ENCODE data around the gene SF3B6.
"Not testable (repeated sequence)": the region's sequence is repeated elsewhere in the genome, so short reads cannot be mapped to it uniquely, and the experiment has no call there.

Gene SF3B6

DNA sequence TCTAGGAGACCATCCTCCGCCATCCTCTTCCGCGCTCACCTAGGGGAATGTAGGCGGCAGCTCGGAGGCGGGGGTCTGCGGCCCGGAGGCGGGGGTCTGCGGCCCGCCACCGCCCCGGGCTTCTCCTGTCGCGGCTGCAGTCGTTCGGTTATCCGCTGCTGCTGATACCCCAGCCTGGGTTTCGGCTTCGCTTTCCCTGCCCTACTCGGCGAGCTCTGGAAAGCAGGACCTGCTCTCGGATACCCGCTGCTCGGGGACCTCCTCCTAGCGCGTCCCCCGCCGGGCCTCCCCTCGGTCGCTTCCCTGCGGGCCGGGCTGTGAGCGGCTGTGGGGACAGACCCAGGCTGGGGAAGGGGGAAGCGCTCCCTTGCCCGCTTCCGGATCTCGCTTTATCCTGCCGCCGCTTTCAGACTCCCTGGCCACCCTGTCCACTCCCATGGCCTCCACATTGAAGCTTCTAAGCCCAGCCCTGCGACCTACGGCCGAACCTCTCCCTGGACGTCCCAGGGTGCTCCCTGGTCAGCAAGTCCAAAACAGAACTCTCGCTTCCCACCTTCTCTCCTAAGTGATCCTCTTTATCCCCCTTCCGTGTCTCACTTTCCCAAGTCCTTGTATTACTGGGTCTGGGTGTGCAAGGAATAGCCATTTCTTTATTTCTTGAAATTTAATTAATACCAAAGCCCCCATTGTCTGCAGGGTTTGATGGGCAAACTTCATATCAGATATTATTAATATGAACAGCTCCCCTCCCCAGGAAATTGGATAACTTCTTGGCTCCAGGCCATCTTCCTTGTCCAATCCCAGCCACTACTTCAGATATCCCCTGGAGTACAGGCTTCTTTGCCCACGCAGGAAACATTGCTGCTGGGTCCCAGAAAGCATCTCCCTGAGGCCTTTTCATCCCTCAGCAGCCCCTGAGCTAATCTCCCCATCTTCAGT, 25.8 kb downstream of the SF3B6 start:
- peak in 1 of 2 donors; percentile 8 for DNase-seq

DNA sequence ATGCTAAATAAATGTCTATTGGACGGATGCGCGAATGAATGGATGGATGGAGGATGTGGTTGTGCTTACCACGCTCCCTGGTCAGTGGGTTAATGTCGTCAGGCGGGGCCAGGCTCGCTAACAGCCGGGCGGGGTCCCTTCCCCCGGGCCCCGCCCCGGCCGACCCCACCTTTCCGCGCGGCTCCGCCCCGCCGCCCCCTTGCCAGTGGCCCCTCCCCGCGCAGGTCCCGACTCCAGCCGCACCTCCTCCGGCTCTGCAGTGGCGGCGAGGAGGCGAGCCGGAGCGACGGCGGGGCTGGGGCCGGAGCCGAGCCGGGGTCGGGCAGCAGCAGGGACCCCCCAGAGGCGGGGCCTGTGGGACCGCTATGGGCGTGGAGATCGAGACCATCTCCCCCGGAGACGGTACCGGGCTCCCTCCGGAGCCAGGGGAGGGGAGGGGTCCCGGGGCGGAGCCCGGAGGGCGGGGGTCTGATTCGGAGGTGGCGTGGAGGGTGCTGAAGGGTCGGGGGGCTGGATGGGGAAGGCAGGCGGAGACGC, 26.6 kb downstream of the SF3B6 start, which contains the start of gene FKBP1B:
Gene FKBP1B (plus strand): TSS at position 257 of the 537 bp plus-strand sequence. CDS start 109 bp downstream, at position 366.
- peak; percentile 40 to 73 for DNase-seq

DNA sequence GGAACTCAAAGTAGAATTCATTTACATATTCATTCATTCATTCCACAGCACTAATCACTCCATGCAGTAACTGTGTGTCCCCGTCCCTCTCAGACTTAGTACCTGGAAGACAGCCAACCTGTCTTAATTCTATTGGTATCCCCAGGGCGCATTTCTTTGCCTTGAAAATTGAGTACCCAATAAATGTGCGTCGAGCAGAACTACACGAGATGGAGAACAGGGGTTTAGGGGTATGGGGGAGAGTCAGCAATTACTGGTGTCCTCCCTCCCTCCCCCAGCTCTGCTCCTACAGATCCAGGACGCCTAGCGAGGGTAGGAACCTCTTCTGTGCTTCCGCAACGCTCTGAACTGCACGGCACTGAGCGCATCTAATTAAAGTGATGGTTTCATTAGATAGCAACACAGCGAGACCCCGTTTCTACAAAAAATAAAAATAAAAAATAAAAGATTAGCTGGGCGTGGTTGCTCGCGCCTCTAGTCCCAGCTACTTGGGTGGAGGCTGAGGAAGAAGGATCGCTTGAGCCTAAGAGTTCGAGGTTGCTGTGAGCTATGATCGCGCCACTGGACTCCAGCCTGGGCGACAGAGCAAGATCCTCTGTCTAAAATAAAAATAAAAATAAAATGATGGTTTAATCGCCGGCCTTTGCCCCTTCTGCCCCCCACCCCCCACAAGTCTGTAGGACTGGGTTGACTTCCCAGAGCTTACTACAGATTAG, 27.2 kb downstream of the SF3B6 start:
- peak in 1 of 2 donors; percentile 3 for DNase-seq

DNA sequence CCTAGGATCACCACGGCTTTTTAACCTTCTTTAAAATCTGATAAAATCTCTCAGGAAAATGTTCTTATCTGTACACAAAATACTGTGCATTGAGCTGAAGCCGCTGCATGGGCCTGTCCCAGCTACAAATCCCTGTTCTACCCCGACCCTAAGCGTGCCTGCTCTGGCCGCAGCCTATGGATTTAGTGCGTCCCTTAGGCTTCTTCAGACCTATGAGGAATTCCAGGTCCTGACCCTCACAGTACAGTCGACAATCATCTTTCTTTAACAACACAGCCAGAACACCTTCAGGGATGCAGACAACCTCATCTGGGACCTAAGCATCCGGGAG, 28.5 kb downstream of the SF3B6 start:
- no peak for DNase-seq

DNA sequence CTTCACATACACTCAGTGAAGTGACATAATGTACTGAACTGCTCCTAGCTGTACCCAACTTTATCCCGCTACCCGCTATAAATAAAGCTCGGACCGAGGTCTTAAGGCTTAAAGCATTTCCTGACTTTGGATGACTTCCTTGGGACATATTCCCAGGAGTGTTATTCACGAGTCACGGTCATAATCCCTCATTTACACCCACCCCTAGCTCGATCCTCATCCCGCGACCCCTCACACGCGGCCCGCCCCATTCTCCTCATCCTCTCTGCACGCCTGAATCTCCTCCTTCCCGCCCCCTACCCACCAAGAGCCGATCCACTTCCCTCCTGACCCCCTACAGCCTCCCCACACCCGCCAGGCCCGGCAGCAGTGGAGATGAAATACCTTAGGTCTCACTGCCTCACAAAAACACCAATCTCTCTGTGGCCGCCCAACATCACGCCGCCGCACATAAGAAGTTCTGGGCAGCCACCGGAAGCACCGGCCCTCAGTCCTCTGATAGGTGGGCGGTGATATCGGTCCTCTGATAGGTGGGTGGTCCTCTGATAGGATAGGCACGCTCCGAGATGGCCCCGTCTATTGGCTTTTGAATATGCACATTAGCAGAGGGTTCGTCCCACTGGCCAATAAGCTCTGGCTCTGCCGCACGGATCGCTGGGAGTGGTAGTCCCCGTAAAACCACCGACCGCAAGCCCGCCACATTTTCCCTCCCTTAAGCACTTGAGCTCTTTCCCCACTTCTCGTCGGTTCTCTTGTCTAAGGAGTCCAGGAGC, 29.0 kb downstream of the SF3B6 start, which contains the start of gene WDCP:
Gene WDCP (minus strand): TSS at position 462 of the 773 bp plus-strand sequence. CDS start 7,897 bp downstream, outside the sequence.
- DNase-seq, result peak; percentile 95 to 96

DNA sequence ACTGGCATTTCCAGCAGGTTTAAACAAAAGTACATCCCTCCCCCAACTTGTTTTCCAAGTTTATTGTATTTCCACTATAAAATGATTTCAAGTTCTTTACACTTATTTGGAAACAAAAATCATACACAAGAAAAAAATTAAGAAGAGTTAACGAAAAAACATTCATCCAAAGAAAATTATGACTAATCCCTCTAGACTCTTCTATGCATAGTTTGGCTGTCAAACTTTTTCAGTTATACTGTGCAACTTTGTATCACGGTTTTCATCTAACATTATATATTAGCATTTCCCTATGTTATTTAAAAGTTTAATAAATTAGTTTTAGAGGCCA, 29.6 kb downstream of the SF3B6 start:
- no peak for DNase-seq

DNA sequence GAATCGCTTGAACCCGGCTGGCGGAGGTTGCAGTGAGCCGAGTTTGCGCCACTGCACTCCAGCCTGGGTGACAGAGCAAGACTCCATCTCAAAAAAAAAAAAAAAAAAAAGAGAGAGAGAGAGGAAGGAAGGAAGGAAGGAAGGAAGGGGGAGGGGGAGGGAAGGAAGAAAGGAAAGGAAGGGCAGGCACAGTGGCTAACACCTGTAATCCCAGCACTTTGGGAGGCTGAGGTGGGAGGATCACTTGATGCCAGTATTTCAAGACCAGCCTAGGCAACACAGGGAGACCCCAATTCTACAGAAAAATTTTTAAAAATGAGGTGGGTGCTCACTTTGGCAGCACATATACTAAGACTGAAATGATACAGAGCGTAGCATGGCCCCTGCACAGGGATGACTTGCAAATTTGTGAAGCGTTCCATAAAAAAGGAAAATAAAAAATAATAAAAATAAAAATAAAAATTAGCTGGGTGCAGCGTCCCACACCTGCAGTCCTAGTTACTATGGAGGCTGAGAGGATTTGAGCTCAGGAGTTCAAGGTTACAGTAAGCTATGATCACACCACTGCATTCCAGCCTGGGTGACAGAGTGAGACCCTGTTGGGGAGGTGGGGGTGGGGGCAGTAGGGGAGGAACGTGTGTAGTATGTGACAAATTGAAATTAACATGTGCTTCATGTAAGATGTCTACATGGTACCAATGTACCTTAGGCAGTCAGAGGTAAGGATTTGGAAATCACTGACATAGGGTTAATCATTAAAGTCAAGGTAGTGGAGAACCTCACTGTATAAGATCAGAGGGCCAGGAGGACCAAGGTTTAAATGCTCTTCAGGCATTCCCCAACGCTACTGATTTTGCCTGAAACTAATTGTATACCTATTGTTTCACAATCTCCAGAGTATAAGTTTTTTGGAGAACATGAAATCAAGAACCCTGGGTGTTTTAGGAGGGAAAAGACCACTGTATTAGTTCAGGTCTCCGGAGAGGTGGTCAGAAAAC, 30.3 kb downstream of the SF3B6 start:
- no peak for DNase-seq

DNA sequence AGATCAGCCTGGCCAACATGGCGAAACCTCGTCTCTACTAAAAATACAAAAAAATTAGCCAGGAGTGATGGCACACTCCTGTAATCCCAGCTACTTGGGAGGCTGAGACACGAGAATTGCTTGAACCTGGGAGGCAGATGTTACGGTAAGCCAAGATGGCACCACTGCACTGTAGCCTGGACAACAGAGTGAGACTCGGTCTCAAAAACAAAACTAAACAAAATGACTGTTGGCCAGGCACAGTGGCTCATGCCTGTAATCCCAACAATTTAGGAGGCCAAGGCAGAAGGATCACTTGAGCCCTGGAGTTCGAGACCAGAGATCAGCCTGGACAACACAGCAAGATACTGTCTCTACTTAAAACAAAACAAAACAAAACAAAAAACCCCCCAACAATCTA, 33.0 kb downstream of the SF3B6 start:
- DNase-seq, result not testable (repeated sequence)

DNA sequence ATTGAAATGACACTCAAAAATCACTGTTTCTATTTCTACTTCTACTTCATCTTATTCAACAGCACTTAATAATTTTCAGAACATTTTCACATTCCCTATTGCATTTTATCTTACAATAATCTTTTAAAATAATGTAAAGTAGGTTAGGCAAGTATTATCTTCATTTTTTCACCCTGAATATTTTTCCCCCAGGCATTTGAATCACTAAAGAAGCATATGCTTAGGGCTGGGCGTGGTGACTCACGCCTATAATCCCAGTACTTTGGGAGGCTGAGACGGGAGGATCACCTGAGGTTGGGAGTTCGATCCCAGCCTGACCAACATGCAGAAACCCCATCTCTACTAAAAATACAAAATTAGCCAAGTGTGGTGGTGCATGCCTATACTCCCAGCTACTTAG, 35.6 kb downstream of the SF3B6 start:
- DNase-seq, result no peak

DNA sequence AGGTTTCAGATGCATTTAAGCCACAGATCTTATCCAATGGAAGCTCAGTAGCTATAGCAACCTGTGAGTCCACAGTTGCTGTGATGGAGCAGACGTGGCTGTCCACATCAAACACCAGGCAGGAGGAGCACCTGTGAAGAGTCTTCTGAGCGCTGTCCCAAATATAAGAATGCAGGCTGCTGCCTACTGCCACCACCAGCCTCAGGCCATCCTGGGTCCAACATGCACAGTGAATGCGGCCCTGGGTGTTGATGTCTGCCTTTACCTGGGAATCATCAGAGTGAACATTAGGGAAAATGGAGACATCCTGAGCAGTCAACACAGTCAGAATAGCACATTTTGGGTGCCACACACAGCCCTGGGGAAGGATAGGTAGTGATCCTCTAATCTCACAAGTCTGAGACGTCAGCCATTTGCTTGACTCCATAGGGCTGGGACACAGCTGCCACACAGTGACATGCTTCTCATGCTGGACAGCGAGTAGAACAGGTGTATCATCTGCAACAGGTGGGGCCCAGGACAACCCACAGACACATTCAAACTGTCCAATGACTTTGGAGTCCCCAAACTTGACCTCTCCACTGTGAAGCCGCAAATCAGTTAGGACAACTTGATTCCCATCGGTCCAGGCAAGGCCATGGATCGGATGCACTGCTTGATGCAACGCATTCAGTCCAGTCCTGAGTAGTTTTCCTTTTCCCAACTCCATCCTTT, 37.2 kb downstream of the SF3B6 start:
- no peak for DNase-seq

DNA sequence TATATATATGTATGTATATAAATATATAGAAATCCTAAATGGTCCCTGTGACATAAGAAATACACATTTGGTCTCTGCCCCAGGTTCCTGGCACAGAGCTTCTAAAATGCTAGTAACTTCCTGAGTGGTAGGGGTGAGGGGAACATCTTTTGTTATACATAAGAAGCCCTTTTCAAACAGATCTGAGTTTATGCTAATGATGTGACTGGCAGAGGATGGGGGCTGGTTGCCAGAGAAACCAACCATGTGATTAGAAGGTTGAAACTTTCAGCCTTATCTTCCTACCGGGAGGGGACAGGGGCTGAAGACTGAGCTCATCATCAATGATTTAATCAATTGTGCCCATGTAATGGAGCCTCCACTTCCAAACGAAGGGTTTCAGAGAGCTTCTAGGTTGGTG, 49.9 kb downstream of the SF3B6 start:
- DNase-seq, result no peak

DNA sequence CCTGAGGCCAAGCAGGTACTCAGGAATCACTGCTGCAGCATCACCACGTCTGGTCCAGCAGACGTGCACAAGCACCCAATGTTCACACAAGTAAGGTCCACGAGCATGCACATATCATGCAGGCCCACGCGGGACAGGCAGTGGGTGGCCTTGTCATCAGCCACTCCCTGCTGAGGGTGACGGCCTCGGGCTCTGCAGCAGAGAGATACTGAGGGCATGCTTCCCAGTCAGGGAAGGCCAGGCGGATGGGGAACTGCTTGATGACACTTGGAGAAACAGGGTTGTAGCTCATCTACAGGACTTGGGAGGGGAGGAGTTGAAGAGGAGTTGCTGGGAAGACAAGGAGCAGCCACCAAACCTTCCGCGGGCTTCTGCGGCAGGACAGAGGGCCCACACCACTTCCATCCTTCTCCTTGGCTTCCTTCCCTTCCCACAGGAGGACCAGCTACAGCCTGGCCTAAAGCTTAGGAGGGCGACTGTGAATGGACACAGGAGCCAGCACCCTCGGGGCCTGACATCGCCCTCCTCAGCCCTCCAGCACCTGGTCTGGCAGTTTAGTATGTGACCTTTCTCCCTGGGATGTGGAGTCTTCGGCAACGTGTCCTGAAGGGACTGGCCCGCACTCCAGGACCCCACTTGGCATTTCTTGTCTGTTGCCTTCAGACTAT, 51.0 kb downstream of the SF3B6 start:
- no peak for DNase-seq

DNA sequence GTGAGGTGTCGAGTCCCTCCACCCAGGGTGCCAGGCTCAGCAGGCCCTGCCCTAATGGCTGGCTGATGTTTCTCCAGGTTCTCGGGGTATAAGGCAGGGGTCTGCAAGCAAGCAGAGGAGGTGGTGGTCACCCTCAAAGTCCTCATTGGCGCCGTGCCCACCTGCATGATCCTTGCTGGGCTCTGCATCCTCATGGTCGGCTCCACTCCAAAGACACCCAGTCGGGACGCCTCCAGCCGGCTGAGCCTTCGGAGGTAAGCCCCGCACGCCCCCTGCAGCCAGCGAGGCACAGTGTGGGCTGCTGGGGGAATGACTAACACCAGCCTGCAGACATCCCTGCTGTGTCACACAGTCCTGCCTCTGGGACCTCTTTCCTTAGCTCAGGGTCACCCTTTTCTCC, 52.1 kb downstream of the SF3B6 start:
- no peak for DNase-seq

DNA sequence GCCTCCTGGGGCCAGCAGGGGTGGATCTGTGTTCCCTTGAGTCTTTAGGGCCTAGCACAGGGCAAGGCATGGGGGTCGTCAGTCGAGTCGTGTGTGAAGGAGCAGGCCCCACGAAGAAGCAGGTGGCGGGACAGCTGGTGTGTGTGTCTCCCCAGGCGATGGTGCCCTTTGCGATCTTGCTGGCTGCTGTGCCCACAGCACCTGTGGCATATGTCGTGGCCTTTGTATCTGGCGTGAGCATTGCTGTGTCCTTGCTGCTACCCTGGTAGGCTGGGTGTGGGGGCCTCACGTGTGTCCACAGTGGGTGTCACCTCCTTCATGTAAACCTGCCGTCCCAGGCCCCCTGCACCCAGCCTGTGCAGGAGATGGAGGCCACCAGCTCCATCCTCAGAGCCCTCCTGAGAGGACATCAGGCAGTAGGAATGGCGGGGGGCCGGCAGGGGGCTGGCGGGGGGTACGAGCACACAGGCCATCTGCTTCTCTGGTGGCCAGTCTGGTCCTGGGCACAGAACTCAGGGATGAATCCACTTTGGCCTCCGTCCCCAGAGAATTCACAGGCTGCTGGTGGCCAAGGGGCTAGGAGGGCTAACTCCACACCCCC, 53.1 kb downstream of the SF3B6 start:
- no peak for DNase-seq

DNA sequence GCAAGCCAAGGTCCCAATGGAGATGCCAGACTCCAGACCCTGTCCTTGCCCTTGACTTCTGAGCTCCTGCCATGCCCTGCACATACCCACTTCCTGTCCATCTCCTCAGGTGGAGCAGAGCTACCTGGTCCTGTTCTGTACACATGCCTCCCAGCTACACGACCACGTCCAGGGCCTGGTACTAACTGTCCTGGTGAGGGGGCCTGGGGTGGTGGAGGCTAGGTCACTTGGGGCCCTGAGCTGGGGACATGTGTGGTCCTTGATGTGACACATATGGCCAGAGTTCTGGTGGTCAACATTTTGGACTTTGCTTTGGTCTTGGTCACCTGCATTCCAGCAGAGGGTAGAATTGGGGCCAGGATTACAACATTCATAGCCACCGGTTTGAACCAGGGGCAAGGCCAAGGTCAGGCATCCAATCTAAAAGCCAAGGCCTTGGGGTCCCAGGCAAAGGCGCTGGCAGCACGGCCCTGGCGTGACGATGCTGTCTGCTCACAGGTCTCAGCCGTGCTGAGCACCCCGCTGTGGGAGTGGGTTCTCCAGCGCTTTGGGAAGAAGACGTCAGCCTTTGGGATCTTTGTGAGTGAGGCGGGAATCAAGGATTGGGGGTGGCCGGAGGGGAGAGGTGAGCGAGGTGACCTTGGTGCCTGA, 53.7 kb downstream of the SF3B6 start:
- no peak for DNase-seq

DNA sequence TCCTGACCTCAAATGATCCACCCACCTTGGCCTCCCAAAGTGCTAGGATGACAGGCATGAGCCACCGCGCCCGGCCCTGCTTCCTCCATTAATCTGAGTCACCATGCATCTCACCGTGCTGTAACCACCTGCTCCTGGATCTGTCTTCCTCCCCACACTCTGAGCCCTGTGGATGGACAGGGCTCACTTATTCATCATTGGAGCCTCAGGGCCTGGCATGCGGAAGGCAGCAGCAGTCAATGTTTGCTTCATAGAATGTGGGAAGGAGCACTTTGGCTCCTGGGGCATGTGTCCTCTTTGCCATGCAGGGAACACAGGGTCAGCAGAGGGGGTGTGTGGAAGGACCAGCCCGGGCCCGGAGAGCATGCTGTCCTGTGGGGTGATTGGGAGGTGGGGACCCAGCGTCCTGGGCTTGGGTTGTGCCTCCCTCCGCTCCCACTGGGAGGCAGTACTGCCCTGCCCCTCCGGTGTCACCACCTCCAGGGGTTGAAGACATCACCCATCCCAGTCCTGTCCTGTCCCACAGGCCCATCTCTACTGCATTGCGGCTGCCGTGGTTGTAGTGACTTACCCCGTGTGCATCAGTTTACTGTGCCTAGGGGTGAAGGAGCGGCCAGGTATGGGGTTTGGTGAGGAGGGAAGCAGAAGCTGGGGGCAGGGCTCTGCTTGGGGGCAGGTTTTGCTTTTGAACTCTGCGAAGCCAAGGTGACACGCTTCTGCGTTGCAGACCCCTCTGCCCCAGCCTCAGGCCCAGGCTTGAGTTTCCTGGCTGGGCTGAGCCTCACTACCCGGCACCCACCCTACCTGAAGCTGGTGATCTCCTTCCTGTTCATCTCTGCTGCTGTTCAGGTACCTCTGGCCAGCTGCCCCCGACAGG, 54.8 kb downstream of the SF3B6 start:
- peak in 1 of 2 donors; percentile 7 for DNase-seq

DNA sequence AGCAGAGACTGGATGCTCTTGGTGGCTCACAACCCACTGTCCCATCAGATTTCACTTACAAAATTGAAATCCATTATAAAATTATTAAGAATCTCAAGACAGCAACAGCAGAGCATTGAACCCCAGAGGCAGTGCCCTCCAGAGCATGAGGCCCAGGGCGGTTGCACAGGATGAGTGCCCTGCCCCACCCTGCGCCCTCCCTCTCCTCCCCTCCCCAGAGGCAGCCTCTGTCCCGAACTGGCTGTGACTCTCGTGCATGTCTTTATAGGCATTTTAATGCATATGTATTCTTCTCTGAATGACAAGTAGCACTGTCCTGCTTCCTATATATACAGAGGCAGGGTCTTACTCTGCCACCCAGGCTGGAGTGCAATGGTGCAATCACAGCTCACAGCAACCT, 55.9 kb downstream of the SF3B6 start:
- no peak for DNase-seq

DNA sequence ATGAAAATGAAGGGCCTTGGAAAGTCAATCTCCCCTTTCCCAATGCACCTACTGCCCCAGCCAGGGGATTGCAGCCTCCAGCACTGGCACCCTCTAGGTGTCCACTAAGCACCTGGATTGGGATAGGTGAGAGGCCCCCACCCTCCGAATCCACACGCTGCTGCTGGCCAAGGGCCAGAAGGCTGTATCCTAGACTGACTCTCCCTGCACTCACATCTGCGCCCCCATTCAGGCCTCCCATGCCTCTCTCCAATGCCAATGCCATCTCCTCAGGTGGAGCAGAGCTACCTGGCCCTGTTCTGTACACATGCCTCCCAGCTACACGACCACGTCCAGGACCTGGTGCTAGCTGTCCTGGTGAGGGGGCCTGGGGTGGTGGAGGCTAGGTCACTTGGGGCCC, 56.4 kb downstream of the SF3B6 start:
- no peak for DNase-seq

Data from CD4-positive, alpha-beta T cell treated with Interferon alpha-2 for 1 hour (primary cell).